GM19351 (cell line): ENCODE results near the gene NXNL2.

Experiments used
- ATAC-seq: cut with Tn5 transposase; IDR thresholded peaks from one replicate; pipeline ENCODE4 v1.9.1; 2021; ENCODE audit warnings: mild to moderate bottlenecking, moderate library complexity; ENCODE audit not compliant: unreplicated experiment

The NXNL2 gene

DNA sequence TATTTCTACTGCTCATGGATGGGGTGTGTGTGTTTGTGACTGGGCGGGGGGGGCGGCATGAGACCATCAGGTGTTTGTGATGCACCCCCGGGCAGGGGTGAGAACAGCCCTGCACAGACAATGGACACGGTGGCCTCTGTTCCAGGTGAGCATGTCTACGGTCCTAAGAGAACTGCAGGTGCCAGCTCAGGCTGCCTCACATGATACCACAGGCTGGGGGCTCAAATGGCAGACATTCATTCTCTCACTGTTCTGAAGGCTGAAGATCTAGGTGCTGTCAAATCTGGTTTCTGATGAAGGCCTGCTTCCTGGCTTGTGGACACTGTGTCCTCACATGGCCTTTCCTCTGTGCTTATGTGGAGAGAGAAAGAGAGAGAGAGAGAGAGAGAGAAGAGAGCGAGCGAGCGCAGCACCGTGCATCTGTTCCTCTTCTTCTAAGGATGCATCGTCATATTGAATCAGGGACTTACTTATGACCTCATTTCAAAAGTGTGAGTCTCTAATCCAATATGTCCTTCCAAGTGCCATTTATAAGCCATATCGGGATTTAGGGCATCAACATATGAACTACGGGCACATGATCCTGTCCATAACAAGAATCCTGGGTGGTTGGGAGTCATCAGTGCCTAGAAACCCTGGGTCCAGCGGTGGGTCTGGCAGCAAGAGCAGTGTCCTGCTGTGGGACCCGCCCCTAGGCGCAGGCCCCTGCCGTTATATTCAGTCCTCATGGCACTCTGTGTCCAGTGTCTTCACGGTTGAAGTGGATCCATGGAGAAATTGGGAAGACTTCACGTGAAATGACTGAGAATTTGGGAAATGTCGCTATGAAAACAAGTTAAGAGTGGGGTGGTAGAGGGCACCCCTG lies 42.5 kb downstream of the NXNL2 start:
- ATAC-seq: no peak

DNA sequence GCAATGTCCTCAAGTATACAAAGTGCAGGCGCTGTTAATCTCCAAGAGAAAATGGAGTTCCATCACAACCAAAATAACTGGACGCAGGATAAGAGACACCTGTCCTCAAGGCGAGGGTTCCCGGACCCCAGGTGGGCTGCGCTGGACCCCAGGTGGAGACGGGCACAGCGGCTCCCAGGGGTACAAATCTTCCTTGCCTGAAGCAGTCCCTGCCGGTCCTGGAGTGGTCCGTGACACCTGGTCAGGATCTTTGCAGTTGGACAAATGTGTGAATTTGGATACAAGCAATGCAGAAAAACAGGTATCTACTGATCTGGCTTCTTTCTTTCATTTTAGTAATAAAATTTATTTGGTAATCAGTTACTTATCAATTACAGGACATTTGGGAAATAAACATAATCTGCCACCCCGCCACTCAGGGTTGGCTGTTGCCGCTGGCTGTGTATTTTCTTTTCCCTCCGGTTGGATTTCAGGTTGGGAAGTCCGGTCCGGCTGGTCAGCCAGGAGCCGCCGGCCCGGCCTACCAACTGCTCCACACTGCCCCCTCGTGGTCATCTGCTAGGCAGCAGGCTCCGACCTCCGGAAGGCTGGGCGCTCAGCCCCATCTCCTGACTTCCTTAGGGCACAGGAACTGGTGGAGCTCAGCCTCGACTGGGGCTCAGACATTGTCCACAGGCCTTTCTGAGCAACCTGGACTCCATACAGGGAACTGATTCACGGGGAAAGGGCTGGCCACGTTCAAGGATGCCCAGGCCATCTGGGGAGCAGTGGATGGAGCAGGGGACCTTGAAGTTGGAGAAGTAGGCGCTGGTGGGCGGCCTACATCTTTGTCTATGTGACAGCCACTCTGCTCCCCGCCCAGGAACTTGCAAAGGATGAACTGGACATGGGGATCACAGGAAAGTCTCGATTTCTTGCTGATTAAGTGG lies 43.4 kb downstream of the NXNL2 start:
- ATAC-seq: peak; percentile 95

DNA sequence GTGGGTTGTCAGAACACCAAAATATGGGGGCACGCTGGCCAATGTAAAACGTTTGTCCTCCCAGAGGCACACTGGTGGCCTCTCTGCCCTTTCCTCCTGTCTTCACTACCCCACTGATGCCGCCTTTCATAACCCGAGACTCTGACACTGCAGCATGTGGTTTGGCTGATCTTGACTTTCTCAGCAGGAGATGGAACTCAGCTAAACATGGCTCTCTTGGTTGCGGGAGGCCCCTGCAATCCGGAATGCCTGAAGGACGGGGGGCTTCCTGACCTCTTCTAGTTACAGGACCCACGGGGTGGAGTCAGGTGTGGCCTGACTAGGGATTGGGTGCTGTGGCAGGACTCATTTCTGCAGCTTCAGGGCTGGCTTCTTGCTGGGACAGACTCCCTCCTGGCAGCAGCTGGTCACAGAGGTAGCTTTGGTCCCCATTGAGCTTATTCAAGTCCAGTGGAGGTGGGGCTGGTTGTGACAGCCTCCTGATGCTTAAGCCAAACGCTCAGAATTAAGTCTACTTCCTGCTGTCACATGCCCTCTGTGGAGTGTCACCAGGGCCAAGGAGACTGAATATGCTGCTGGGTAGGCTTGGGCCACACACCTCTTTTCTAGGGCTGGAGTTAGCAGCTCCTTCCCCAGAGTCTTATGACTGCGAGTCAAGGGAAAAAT lies 44.2 kb downstream of the NXNL2 start:
- no peak for ATAC-seq

DNA sequence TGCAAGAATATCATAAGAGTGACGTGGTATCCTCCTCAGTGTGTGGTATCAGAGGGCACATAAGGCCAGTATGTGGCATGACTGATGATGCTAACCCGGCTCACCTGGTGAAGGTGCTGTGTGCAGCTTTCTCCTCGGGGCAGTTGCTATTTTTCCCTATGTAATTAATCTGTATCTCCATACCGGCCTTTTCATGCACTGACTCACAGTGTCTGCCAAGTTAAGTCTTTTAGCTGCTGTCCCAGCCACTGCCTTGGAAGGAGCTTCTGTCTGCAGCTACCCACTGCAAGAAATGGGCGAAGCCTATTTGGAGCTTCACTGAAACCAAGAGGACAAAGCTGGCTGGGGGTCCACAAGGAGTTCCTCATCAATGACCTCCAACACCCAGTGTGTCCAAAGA lies 46.0 kb downstream of the NXNL2 start:
- no peak for ATAC-seq

DNA sequence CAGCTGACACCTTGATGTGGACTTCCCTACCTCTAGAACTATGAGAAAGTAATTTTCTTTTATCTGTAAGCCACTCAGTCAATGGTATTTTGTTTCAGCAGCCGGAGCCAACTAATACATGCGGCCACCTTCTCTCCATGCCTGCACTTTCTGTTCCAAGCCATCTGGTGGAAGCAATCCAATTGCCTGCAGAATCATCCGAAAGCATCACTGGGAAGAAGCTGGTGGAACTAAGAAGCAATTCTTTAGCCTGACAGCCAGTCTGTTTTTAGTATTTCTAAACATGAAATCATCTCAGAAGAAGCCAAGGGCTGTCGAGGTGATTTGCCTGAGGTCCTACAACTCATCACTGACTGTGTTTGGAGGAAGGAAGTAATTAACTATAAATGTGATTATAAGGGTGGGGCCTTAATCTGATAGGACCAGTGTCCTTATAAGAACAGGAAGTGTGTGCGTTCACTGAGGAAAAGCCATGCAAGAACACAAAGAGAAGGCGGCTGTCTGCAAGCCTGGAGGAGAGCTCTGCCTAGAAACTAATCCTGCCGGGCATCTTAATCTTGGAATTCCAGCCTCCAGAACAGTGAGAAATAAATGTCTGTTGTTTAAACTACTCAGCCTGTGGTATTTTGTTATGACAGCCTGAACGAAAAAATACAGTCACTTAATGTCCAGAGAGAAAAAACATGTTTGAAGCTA lies 49.1 kb downstream of the NXNL2 start:
- no peak for ATAC-seq

DNA sequence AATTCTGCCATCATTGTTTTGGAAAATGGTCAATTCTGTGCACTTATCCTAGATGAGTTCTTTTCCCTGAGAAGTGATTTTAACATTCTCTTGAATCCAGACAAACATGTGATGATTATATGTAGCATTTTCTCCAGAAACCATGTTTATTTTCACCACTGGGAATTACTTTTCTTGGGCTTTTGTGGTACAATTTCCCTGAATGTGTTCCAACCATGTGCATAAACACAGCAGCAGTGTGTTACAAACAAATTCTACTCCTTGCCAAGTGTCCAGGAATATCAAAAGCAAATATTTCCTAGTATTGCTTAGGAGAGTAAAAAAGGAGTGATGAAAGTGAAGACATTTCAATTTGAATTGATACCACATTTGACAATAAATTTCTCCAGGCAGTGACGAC lies 50.4 kb downstream of the NXNL2 start:
- no peak for ATAC-seq

DNA sequence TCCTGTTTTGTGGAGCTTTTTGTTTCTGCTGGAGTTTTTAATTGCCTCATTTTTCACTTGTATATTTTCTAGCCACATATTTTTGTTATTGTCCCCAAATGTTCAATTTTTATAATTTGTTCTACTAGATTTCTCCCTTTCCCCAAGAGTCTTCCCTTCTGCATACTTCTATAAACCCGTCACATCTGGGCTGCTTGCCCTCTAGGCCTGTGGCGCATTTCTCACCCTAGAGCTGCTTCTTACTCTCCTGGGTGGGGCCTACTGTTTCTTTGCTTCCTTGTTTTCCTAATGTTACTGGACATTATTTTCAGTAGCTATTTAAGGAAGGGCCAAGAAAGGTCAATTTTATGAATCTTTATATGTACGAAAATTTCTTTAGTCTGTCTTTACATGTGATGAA lies 51.5 kb downstream of the NXNL2 start:
- no peak for ATAC-seq

DNA sequence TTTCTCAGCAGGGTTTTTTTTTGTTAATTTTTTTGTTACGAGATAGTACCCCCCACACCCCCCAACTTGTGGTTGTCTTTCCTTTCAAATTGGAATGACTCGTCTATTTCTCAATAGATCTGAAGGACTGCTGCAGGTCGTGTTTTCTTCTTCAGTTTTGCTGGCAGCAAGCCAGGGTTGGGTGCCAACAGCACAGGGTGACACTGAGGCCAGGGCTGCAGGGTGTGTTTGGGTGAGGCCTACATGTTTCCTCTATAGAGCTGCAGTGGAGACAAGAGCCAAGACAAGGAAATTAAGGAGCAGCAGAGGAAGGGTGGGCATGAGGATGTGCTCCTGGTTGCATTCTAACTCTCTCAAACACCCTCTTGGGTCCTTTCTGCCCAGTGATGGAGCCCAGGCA lies 52.2 kb downstream of the NXNL2 start:
- ATAC-seq: no peak

DNA sequence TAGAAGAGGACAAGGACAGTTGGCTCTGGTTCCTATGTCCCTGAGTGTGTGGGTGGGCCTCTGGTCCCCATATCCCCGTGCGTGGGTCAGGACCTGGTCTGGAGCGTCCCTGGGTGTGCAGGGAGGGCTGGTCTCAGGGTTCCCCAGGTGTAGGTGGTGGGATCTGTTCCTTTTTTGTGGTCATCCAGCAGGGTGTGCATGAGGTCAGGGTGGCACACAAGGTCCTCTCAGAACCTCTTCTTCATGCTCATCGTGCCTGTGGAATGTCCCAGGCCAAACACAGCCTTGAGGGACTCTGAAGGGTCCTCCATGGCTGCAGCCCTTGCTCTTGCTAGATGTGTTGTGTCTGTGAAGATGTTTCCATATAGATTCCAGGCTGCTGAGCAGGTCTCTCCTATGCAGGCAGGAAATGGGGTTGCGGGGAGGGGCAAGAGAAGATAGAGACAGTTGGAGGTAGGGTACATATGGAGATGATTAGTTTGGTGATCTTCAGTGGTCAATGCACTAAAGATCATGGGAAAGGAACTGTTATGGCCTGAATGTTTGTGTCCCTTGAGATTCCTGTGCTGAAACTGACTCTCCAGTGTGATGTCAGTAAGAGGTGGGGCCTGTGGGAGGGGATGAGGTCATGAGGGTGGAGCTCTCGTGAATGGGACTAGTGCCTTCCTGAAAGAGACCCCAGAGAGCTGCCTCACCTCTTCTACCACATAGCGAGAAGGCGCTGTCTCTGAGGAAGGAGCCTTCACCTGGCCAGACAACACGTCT lies 53.1 kb downstream of the NXNL2 start:
- no peak for ATAC-seq

DNA sequence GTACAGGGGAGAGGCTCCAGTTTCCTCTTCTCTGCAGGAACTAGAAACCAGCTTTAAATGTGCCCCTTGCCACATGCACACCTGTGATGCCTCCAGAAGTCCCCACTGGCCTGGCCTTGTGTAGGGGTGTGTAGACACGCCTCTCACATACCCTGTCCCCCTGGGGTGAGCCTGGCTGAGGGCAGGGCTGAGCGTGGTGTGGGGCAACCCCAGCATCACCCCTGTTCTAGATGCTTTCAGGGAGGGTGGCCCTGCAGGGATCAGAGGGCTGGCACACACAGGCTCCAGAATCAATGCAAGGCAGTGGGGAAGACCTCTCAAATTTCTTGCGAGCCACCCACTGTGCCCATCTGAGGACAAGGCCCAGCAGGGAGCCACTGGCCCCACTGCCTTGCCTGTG lies 54.7 kb downstream of the NXNL2 start:
- ATAC-seq: no peak

DNA sequence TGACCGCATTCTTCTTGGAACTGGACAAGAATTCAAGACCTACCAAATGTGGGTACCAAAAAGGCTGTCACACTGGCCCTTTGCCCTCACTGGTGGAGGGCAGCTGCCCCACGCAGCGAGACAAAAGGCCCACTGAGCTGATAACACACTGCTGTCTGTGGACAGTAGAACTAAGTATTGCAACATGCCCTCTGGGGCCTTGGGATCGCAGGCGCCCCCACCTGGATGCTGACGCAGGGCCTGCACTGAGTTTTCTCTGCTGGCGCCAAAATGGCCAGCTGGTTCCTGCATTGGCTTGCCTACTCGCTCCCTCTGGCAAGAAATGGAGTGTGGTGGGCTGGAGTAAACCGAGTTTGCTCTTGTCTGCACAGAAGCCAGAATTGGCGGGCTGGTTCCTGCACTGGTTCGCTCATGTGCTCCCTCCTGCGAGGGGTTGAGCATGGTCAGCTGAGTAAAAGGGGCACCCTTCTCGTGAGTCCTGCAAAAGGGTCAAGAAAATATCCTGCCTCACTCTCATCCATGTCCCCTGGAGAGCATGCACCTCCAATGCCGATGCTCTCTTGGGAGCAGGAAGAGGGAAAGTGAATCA lies 55.7 kb downstream of the NXNL2 start:
- no peak for ATAC-seq

DNA sequence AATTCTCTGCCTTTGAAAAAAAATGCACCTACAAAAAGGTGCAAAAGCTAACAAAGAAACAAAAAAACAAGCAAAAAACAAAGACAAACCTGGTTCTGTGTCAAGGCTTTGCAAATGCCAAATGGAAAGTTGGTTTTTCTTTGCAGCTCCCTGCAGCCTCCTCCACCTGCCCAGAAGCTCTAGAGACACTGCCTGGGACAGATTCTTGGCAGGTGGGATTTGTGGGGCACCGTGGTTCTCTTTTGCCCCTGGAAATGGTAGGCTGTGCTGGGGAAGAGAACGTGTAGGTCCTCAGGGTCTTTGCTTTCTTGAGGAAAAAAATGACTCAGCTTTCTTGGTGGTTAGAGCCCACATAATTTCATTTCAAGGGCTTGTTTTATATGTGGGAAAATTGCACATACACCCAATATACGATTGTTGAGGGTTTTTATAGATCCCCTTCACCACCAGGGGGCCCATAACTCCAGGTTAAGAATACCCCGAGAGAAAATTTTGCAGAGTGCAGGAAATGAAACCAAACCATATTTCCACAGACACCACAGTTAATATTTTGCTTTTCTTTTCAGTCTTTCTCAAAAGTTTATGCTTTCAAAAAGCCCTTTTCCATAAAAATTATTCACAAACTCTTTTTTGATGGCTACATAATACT lies 58.7 kb downstream of the NXNL2 start:
- ATAC-seq: peak; percentile 94
